T47D (cell line): ENCODE results near the gene PLEKHA3.

Experiments used
- DNase-seq, 2 experiments: peaks; one replicate each; pipeline versions ENCODE4 v3.0.0 to v3.0.0-alpha.2; 2011 to 2012; ENCODE audit warnings: low read depth in 1 of 2, low spot score in 1 of 2
- JUND ChIP-seq: IDR thresholded peaks from 2 replicates; pipeline ENCODE4 v1.6.1; 2012; ENCODE audit warnings: low read depth
- in situ Hi-C: cut with HindIII; loops from 2 replicates; pipeline ENCODE4 v1.10.0; 2016; ENCODE audit warnings: low sequenced_read_pairs, low pct_unique_long_range_greater_than_20kb

The PLEKHA3 gene

DNA sequence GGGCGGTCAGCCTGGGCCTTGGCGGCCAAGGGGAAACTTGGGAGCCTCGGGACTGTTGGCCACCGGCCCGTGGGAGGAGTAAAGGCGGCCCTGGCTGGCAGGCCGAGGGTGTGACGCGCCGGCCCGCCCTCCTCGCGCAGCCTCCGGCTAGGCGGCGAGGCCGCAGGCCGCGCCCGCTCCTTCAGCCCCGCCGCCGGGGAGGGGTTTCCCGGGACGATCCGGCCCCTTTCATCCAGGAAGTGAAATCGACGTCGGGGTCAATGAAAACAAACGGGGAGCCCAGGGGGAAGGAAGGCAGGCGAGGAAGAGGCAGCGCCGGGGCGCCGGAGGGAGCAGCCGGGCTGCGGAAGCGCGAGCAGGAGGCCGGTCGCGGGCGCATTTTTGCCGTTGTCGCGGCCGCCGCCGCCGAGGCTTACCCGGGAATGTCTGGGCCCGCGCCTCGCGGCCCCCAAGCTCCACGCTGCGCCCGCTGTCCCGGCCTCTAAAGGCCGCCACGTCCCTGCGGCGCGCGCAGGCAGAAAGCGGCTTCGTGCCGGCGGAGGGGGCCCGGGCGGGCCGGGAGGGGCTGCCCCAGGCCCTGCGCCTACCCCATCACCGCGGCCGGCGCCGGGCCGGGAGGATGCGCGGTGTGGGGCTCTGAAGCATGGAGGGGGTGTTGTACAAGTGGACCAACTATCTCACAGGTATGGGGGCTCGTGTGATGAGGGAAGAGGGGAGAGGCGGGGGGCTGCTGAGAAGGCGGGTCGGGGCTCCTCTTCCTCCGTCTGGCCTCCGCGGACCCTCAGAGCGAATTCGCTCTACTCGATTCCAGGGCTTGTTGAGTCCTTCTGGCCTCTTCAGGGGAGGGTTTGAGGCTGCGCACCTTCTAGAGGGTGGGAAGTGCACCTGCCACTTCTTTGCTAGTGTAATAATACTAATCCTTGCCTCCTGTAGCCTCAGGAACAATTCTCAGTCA, at the start of gene PLEKHA3:
PLEKHA3 (plus strand) TSS at position 231 of the 955 bp plus-strand sequence; CDS start at position 644, 413 bp downstream.
- in situ Hi-C loops: no loop called here
- no peak for TF ChIP-seq JUND

DNA sequence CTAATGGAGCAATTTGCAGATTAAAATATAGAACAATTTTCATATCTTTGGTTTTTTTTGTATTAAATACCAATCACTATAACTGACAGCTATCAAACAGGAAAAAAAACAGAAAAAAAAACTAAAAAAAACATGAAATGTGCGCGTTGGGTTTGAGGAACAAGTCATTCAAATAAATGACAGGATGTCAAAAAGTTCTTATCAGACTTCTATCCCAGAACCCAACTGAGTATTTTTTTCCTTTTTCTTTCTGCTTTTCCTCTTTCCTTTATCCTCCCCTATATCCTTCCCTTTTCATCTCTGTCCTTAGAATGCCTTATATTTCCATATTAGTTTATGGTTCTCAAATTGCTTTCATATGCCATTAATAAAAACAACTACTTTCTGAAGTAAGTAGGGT, 43.6 kb upstream of the PLEKHA3 start:
- in situ Hi-C loops: no loop called here
- no peak for TF ChIP-seq JUND
- no peak for DNase-seq

More for the DNA sequence above, at the start of gene PLEKHA3:
- DNase-seq: peak; percentile 80 to 90

DNA sequence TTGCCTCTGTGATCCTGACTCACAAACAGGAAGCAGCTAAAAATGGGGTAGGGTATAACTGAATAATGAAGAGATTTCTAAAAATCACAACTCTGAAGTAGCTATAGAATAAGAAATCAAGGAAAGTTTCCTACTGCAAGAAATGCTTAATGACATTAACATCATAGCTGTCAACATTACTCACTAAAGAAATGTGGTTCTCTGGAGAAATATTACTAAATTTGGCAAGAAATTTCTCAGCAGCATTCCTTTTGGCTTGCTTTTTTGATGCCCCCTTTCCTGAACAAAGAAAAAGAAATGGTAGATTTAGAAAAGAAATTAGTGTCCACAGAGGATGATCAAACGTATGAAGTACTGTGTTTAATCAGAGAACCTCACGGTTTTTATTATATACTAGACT, 38.8 kb upstream of the PLEKHA3 start:
- no peak for DNase-seq
- TF ChIP-seq JUND: no peak
- in situ Hi-C loops: no loop called here

DNA sequence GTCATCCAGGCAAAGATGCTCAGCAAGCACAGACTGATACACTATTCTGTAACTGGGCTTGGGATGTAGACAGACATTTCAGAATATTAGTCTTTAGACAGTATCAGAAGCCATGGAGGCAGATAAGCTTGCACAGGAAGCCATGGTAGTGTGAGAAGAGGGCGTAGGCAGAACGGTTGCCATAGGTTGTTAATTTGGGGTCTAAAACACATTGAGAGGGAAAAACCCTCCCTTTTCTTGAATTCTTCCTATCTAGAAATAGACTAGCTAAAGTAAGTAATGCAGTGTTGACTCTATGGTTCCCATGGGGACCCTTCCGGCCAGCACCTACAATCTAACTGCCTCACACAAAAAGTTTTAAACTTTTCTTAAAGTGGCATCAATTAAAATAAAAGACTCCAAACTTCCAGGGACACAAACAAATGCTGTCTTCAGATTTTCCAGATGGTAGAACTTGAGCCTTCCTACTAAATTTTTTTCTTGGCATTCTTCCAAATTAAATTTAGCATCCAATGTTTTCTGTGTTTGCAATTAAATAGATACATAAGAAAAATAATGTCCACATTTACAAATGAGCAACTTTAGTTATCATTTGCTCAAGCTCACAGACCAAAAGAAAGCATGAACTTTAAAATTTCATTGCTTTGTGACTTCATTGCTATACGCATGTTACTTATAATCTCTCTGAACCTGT, 31.1 kb upstream of the PLEKHA3 start:
- DNase-seq: no peak
- no peak for TF ChIP-seq JUND

DNA sequence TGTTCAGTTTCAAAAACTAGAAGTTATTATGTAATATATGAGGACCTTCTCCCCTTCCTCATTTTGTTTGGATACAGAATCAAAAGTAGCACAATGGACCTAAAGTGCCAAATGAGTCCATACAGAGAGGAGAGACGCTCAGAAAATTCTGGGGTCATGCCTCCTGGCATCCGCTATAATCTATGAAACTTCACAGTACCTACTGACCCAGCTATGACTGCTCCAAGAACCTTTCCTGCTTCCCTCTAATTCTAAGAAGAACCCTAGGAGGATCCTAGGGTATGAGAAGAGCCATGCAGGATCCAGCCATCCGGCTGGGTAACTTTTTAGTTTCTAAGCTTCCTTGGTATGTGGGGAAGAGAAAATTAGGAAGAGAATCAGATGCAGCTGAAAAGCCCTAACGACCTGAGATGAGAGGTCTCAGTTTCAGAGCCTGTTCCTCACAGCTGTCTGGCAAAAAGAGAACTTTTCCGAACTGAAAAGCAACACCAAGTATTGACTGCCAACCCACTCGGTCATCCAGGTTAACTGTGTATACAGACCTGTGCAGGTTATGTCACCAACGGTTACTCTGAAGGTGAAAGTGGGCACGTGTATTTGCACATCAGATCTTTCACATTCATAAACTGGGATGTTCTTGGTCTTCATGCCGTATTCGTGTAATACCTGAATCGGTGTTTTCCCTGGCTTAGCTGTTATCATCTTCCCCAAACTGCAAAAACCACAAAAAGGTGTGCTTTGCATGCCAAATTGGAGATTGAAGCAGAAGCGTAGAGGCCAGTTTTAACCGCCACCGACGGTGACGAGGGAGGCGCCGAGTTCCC, 30.3 kb upstream of the PLEKHA3 start:
- in situ Hi-C loops: no loop called here
- TF ChIP-seq JUND: no peak
- peak in 1 of 2 experiments; percentile 16 for DNase-seq

More for the DNA sequence above, 31.1 kb upstream of the PLEKHA3 start:
- in situ Hi-C loops: no loop called here

DNA sequence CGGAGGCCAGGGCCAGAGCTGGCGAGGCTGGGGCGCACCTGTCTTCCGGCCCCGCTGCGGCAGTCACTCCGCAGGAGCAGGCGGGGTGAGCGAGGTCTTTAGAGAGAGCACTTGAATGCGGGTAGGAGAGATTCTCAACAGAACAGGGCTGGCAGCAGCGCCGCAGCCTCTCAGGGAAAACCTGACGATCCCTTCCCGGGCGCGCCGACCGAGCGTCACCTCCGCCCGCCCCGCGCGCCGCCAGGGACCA, 29.8 kb upstream of the PLEKHA3 start:
- DNase-seq: no peak
- in situ Hi-C loops: no loop called here
- TF ChIP-seq JUND: no peak

DNA sequence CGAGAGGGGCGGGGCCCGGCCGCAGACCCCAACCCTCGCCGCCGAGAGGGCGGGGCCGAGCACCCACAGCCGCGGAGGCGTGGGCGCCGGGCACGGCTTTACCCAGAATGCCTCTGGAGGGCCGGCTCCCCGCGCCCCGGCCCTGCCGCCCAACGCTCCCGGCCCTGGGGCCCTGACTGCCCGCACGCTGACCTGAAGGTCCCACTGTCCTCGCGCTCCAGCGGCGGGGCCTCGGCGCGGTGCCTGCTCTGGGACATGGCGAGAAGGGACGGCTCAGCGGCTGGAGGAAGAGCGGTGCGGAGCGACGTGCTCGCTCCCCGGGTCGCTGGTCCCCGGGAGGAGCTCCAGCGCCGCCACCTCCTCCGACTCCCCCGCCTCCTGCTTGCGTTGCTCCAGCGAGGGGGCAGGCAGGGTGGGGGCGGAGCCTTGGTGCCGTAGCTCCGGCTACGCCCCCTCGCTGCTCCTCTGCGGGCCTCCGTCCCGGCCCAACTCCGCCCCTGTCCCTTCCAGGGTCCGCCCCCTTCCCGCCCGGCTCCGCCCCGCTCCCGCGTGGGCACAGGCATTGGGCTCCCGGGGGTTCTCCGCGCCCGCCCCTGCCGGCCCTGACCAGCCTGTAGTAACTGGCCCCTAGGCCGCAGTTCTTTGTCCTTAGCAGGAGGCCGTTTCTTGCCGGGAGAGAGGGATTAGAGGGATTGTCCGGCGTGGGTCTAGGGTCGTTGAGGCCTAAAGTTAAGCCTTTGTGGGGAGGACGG, 29.3 kb upstream of the PLEKHA3 start, which contains the start of the genes PJVK and PRKRA:
PJVK (plus strand) TSS at position 605 of the 752 bp plus-strand sequence. CDS start 2,032 bp downstream, outside the sequence.
PRKRA (minus strand) TSS at position 402 of the 752 bp plus-strand sequence; CDS start at position 257, 145 bp downstream.
- in situ Hi-C loops: no loop called here
- DNase-seq: peak; percentile 66 to 95
- no peak for TF ChIP-seq JUND

DNA sequence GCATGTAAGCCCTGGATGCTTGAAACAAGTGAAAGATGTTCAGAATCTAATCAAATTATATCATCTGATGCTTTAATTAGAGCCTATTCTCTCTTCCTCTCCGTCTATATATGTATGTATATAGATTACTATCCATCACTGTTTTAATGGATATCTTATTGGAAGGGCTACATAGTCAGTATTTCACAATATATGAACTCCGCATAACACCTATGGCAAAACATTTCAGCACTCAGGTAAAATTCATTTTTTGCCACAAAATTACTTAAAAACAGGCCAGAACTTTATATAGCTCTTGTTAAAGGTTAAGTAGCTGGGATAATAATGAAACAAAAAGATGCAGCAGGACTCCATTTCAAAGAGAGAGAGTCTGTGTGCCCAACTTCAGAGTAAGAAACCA, 27.9 kb upstream of the PLEKHA3 start:
- in situ Hi-C loops: no loop called here
- TF ChIP-seq JUND: no peak
- DNase-seq: no peak

DNA sequence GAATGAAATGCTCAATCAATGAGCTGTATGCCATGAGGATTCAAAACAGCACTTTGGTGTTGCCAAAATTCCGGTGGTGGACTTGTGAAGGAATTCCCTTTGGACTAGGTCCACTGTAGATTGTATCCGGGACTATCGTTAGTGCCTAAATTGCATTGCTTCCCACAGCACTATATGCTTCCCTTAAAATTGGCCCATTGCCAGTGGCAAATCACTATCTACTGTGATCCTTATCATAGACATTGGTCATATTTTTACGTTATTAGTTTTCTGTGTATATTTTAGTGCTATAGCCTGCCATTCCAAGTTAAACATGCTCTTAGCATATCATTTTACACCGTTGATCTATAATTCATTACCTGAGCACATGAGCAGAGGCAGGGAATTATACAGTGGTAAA, 27.4 kb upstream of the PLEKHA3 start:
- in situ Hi-C loops: no loop called here
- DNase-seq: no peak
- TF ChIP-seq JUND: no peak

DNA sequence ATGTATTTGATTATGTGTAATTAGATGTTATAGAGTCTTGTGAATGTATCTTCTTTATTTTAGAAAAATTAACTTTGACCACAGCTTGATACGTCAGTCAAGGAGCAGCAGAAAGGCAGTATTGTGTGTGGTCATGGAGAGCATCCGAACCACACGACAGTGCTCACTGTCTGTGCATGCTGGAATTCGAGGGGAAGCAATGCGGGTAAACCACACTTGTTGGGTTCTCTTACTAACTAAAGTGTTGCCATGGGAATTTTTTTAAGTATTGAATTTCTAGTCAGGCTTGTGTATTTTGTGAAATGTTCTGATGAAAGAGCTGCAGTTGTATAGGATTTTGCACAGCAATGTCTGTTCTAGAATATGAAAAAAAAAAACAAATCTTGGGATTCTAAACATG, 24.3 kb upstream of the PLEKHA3 start:
- TF ChIP-seq JUND: no peak
- in situ Hi-C loops: no loop called here
- no peak for DNase-seq

DNA sequence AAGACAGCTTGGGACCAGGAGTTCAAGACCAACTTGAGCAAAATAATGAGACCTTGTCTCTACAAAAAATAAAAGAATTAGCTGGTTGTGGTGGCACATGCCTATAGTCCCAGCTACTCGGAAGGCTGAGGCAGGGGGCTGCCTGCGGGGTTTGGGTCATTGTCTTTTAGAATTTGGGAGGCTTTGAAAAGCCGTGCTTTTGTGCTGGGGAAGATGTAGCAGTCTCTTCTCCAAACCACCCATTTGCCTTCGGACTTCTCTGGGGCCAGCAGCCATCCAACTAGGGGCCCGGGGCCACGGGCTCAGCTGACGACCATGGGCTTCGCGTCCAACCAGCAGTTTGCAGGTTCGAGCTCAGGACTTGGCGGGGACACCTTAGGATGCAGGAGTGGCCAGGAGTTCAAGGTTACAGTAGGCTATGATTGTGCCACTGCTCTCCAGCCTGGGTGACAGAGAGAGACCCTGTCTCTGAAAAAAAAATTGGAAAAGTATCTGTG, 22.8 kb upstream of the PLEKHA3 start:
- no peak for DNase-seq
- in situ Hi-C loops: no loop called here
- TF ChIP-seq JUND: no peak
